Endodermal cell (in vitro differentiated cells): Measurements from ENCODE around the gene EPGN. TPM values are rescaled to one million over a fixed set of nuclear protein-coding genes. Genes with fewer than 3 reads are reported as not detected.

Source experiments
- DNase-seq: peaks from one replicate; pipeline ENCODE4 v3.0.0-alpha.2; 2017
- H3K27ac ChIP-seq: 2 replicates; pipeline ENCODE4 v1.5.1; 2013; ENCODE audit warnings: mild to moderate bottlenecking, low read depth, low read length, moderate library complexity
- H3K27me3 ChIP-seq: 2 replicates; pipeline ENCODE4 v1.6.1; 2013; ENCODE audit warnings: mild to moderate bottlenecking, low read length, moderate library complexity; ENCODE audit not compliant: insufficient read depth, control insufficient read depth, poor library complexity, severe bottlenecking
- H3K36me3 ChIP-seq: 2 replicates; pipeline ENCODE4 v1.7.0; 2013; ENCODE audit warnings: mild to moderate bottlenecking, low read length, moderate library complexity; ENCODE audit not compliant: control insufficient read depth, insufficient read depth
- H3K4me1 ChIP-seq: one replicate; pipeline ENCODE4 v1.7.0; 2013; ENCODE audit warnings: low read length; ENCODE audit not compliant: control insufficient read depth, insufficient read depth
- H3K4me3 ChIP-seq: 2 replicates; pipeline ENCODE4 v1.5.1; 2013; ENCODE audit warnings: mild to moderate bottlenecking, low read length, moderate library complexity
- H3K9ac ChIP-seq: 2 replicates; pipeline ENCODE4 v1.6.1; 2013; ENCODE audit warnings: mild to moderate bottlenecking, low read length, moderate library complexity; ENCODE audit not compliant: poor library complexity, severe bottlenecking; ENCODE audit errors: extremely low read depth
- H3K9me3 ChIP-seq: 2 replicates; pipeline ENCODE4 v1.6.1; 2013; ENCODE audit warnings: mild to moderate bottlenecking, low read length, moderate library complexity; ENCODE audit not compliant: control insufficient read depth
- H3K27ac Mint-ChIP-seq: 2 replicates; pipeline ENCODE4 v1.8.0; 2020; ENCODE audit warnings: mixed read lengths
- H3K27me3 Mint-ChIP-seq: 2 replicates; pipeline ENCODE4 v1.8.0; 2021; ENCODE audit warnings: mild to moderate bottlenecking, mixed read lengths; ENCODE audit not compliant: insufficient read depth
- H3K36me3 Mint-ChIP-seq: 2 replicates; pipeline ENCODE4 v1.8.0; 2020; ENCODE audit warnings: low read depth, mixed read lengths
- H3K4me1 Mint-ChIP-seq: 2 replicates; pipeline ENCODE4 v1.8.0; 2020; ENCODE audit warnings: mixed read lengths
- H3K4me3 Mint-ChIP-seq: 2 replicates; pipeline ENCODE4 v1.8.0; 2020; ENCODE audit warnings: mild to moderate bottlenecking, moderate library complexity, mixed read lengths
- H3K9me3 Mint-ChIP-seq: 2 replicates; pipeline ENCODE4 v1.8.0; 2020; ENCODE audit warnings: mild to moderate bottlenecking, mixed read lengths
- WGBS, 2 experiments: methylation state at CpG; one replicate each; pipeline versions ENCODE4 v1.1.5 to v1.1.7; 2013; ENCODE audit warnings: missing lambda C conversion rate in 2 of 2, mixed read lengths in 1 of 2; ENCODE audit not compliant: insufficient coverage in 1 of 2, insufficient read length in 1 of 2; 5-methylcytosine and 5-hydroxymethylcytosine counted together
- total RNA-seq, 2 donors: library from RNA; stranded (reverse); fragmentation: NEBNext Ultra II Directional in 1 of 2; extraction: Animal tissue kit (Norgen Biotek cat#: 25700) in 1 of 2; gene quantifications; 2 replicates in 1 of 2; 3 replicates in 1 of 2; pipeline ENCODE4 v1.2.1, GENCODE V29; 2021
- TF ChIP-seq, protein P1 (sequence below): fragments of 200-600 bp; sonication (generic); conservative IDR thresholded peaks from 2 replicates; pipeline ENCODE4 v1.5.0; 2021; ENCODE audit warnings: antibody characterized with exemption, mild to moderate bottlenecking

Gene EPGN
- total RNA-seq, 2 donors from 2014 or later, result not detected

DNA sequence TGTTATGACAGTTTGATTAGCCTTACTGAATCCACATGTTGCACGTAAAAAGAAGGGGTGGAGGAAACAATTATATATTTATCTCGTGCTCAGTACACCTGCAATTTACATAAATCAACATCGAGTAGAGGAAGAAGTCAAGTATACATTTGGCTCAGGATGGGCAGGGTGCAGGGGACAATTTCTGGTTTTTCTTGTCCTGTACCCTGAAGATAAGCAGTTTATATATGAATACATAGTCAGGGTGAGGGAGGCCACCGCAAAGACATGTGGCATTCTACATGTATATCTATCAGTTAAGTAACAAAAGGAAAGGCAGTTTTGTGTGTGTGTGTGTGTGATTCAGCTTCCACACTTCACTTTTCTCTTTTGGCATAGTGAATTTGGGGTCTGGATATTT, 45.6 kb downstream of the EPGN start:
- no peak overlapping the region for H3K27ac ChIP-seq
- TF ChIP-seq, protein P1, sequence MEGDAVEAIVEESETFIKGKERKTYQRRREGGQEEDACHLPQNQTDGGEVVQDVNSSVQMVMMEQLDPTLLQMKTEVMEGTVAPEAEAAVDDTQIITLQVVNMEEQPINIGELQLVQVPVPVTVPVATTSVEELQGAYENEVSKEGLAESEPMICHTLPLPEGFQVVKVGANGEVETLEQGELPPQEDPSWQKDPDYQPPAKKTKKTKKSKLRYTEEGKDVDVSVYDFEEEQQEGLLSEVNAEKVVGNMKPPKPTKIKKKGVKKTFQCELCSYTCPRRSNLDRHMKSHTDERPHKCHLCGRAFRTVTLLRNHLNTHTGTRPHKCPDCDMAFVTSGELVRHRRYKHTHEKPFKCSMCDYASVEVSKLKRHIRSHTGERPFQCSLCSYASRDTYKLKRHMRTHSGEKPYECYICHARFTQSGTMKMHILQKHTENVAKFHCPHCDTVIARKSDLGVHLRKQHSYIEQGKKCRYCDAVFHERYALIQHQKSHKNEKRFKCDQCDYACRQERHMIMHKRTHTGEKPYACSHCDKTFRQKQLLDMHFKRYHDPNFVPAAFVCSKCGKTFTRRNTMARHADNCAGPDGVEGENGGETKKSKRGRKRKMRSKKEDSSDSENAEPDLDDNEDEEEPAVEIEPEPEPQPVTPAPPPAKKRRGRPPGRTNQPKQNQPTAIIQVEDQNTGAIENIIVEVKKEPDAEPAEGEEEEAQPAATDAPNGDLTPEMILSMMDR, result no peak
- 94% methylated on average over 4 of the region's 4 CpGs; no CpG with 5 or more reads in 1 of the 2 experiments for WGBS, 2 experiments

DNA sequence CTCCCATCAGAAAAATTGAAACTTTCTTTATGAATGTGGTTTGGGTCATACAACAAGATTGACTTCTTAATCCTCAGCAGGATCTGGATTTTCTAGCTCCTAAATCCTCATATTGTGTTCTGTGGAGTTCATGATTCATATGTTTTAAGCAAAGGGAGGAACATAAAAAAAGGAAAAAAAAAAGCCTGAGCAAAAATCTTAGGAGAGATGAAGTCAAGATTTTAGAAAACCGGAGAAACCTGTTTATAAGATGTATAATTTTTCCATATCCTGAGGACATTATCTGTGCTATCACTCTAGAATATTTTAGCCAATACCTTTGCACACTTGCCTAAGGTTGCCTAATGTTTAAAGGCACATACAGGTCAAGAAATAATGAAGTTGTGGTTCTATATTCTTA, 49.7 kb downstream of the EPGN start:
- Mint-ChIP-seq H3K36me3 (no peaks in the 10 kb centered on the region), H3K4me1 (no peaks in the 10 kb centered on the region), H3K9me3 (no peaks in the 10 kb centered on the region), H3K4me3 (no peak overlapping the region), H3K27me3 (no peaks in the 10 kb centered on the region), H3K27ac (no peak overlapping the region)
- Histone ChIP-seq H3K9ac (no peak overlapping the region), H3K9me3 (no peaks in the 10 kb centered on the region), H3K36me3 (no peaks in the 10 kb centered on the region), H3K27ac (no peak overlapping the region), H3K4me1 (no peaks in the 10 kb centered on the region), H3K4me3 (no peak overlapping the region), H3K27me3 (no peaks in the 10 kb centered on the region)
- 100% methylated on average over 1 of the region's 1 CpG; no CpG with 5 or more reads in 1 of the 2 experiments for WGBS, 2 experiments
- DNase-seq, result no peak
- TF ChIP-seq, protein P1, result no peak

More for the DNA sequence above, 45.6 kb downstream of the EPGN start:
- Histone ChIP-seq H3K27me3 (no peaks in the 10 kb centered on the region), H3K9me3 (no peaks in the 10 kb centered on the region), H3K4me1 (no peaks in the 10 kb centered on the region), H3K36me3 (no peaks in the 10 kb centered on the region), H3K9ac (no peak overlapping the region), H3K4me3 (no peak overlapping the region)
- no peak for DNase-seq
- Mint-ChIP-seq H3K27ac (no peak overlapping the region), H3K4me1 (peaks cover 4% of the 10 kb centered on the region), H3K27me3 (no peaks in the 10 kb centered on the region), H3K9me3 (no peaks in the 10 kb centered on the region), H3K36me3 (no peaks in the 10 kb centered on the region), H3K4me3 (no peak overlapping the region)

DNA sequence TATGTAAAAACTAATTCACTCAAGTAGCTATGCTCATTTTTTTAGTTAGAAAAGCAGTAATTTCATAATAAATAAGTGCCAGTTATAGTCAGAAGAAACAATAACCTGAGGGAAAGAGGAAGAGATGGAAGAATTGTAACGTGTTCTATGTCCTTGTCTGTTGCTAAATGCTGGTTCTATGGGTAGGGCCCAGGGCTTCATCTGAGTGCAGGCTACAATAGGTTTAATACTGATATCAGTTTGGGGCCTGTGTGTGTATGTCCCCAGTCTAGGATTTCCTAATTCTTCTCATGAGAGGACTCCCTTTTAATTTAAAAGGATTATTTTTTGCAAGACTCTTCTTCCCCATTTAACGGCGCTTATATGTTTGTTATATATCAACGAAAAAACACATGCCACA, 53.4 kb downstream of the EPGN start:
- Mint-ChIP-seq H3K4me3 (no peak overlapping the region), H3K27ac (no peak overlapping the region), H3K27me3 (peaks cover 26% of the 10 kb centered on the region), H3K4me1 (peaks cover 16% of the 10 kb centered on the region), H3K36me3 (no peaks in the 10 kb centered on the region), H3K9me3 (no peaks in the 10 kb centered on the region)
- H3K9me3 ChIP-seq, result no peaks in the 10 kb centered on the region
- peaks cover 10% of the 10 kb centered on the region for H3K4me1 ChIP-seq
- no peak overlapping the region for H3K4me3 ChIP-seq
- H3K9ac ChIP-seq, result no peak overlapping the region
- H3K27ac ChIP-seq, result no peak overlapping the region
- no peak for DNase-seq
- peaks cover 30% of the 10 kb centered on the region for H3K27me3 ChIP-seq
- 97% methylated on average over 3 of the region's 4 CpGs; no CpG with 5 or more reads in 1 of the 2 experiments for WGBS, 2 experiments
- TF ChIP-seq, protein P1, result no peak
- no peaks in the 10 kb centered on the region for H3K36me3 ChIP-seq
